GM06990 (cell line): ENCODE measurements around the gene ELMO1.

ENCODE experiments used
- DNase-seq: peaks from one replicate; pipeline ENCODE4 v3.0.0-alpha.2; 2011; ENCODE audit not compliant: insufficient read length; ENCODE audit errors: extremely low read depth
- H3K27me3 ChIP-seq: replicated peaks from 2 replicates; pipeline ENCODE4 v1.6.0; 2011; ENCODE audit warnings: low read length; ENCODE audit not compliant: control insufficient read depth, insufficient read depth
- H3K36me3 ChIP-seq: 2 replicates; pipeline ENCODE4 v1.5.1; 2011; ENCODE audit warnings: low read length; ENCODE audit not compliant: control insufficient read depth, insufficient read depth
- H3K4me3 ChIP-seq: replicated peaks from 2 replicates; pipeline ENCODE4 v1.5.1; 2011; ENCODE audit warnings: low read depth, mild to moderate bottlenecking, control low read depth, low read length
- TF ChIP-seq, protein P1 (sequence below): IDR thresholded peaks from 2 replicates; pipeline ENCODE4 v1.5.1; 2011; ENCODE audit warnings: low read length, control low read depth, mild to moderate bottlenecking, inconsistent platforms; ENCODE audit not compliant: insufficient read depth, poor library complexity, severe bottlenecking

Gene ELMO1

DNA sequence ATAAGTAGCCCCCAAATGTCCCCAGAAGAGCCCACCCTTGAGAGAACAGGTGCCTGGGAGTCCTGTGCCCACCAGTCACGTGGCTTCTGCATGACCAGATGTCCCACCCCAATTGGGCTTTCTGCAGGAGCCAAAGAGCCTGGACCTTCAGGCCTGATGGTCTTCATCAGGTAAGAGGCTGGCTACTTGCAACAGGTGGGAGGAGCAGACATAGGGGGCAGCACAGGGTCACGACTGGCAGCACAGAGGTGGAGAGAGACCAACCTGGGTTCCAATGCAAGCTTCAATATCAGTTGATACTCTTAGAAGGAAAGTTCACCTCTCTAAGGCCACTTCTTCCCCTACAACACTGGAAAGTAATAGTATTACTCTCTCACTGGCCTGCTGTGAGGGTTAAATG is 288.0 kb downstream of the ELMO1 start:
- H3K4me3 ChIP-seq = no peak overlapping the region
- H3K27me3 ChIP-seq = no peaks in the 10 kb centered on the region
- no peaks in the 10 kb centered on the region for H3K36me3 ChIP-seq
- DNase-seq = no peak
- TF ChIP-seq, protein P1, sequence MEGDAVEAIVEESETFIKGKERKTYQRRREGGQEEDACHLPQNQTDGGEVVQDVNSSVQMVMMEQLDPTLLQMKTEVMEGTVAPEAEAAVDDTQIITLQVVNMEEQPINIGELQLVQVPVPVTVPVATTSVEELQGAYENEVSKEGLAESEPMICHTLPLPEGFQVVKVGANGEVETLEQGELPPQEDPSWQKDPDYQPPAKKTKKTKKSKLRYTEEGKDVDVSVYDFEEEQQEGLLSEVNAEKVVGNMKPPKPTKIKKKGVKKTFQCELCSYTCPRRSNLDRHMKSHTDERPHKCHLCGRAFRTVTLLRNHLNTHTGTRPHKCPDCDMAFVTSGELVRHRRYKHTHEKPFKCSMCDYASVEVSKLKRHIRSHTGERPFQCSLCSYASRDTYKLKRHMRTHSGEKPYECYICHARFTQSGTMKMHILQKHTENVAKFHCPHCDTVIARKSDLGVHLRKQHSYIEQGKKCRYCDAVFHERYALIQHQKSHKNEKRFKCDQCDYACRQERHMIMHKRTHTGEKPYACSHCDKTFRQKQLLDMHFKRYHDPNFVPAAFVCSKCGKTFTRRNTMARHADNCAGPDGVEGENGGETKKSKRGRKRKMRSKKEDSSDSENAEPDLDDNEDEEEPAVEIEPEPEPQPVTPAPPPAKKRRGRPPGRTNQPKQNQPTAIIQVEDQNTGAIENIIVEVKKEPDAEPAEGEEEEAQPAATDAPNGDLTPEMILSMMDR = no peak

DNA sequence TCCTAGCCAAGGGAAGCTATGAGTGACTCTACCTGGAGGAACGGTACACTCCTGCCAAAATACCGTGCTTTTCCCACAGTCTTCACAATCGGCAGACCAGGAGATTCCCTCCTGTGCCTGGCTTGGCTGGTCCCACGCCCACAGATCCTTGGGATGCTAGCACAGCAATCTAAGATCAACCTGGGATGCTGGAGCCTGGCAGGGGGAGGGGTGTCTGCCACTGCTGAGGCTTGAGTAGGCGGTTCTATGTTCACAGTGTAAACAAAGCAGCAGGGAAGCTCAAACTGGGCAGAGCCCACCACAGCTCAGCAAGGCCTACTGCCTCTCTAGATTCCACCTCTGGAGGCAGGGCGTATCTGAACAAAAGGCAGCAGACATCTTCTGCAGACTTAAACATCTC is 295.3 kb downstream of the ELMO1 start:
- DNase-seq = no peak
- H3K27me3 ChIP-seq = no peaks in the 10 kb centered on the region
- TF ChIP-seq, protein P1 = no peak
- H3K36me3 ChIP-seq = no peaks in the 10 kb centered on the region
- no peak overlapping the region for H3K4me3 ChIP-seq

DNA sequence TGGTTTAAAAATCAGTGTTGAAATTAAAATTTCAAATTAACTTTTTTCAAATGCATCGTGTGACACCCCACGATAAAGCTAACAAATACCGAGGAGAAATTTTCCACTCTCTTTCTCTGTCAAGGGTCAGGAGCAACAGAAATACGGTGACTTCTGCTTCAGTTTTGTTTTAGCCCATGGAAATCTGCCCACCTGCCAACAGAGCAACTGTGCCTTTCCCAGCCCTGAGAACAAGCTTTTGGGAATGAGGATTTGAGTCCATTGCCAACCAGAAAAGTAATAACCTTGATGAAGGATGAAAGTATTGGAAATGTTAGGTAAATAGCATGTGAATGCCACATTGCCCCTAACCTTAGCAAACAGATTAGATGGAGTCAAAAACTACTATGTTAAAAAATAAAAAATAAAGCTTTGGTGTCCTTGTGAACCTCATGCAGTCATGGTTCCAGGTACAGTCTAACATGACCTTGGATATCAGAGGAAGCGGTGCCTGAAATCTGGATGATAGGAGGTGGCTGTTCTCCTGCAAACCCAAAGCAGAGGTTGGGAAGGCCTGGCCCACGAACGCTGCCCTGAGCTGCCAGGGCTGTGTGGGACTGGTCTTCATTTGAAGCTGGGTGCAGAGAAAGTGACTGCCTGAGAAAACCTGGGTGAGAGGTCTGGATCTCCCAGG is 296.8 kb downstream of the ELMO1 start:
- no peaks in the 10 kb centered on the region for H3K36me3 ChIP-seq
- no peak for DNase-seq
- TF ChIP-seq, protein P1 = no peak
- H3K27me3 ChIP-seq = no peaks in the 10 kb centered on the region
- no peak overlapping the region for H3K4me3 ChIP-seq

DNA sequence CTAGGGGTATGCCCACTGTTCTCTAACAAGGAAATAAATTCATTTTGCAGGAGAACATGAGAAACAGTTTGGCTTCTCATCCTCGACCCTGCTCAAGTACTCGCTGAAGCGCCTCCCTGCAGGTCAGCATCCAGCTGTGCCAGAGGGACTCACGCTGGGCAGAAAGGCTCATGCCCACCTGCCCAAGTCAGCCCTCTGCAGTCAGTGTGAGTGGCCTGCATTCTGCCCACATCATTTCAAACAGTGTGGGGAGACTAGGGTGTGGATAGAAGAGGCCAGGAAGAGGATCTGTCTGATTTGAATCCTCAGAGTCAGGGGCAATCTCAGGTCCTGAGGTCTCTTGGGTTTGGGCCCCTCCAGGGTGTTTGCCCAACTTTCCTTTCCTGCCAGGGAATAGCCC is 297.8 kb downstream of the ELMO1 start:
- Histone ChIP-seq H3K27me3 (no peaks in the 10 kb centered on the region), H3K4me3 (no peak overlapping the region), H3K36me3 (peaks cover 2% of the 10 kb centered on the region; the same call in 1 of the 2 replicates)
- DNase-seq = no peak
- TF ChIP-seq, protein P1 = no peak

DNA sequence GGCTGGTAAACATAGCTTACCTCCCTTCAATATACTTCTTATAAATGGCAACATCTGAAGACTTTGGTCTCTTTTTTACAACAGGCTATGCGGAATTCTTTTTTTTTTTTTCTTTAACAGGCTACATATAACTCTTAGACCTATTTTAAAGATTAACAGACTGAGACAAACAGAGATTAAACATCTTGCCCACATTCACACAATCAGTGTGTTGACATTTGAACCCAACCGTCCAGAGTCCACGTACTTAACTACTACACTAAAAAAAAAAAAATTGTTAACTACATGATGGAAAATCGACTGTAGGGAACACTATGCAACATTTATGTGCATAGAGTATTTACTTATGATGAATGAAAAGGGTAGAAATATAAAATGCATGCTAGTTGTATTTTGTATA is 298.5 kb downstream of the ELMO1 start:
- DNase-seq = no peak
- H3K27me3 ChIP-seq = no peaks in the 10 kb centered on the region

More for the DNA sequence above, 298.5 kb downstream of the ELMO1 start:
- no peak overlapping the region for H3K4me3 ChIP-seq
- TF ChIP-seq, protein P1 = no peak
- H3K36me3 ChIP-seq = peaks cover 2% of the 10 kb centered on the region; the same call in 1 of the 2 replicates
